ENCODE measurements around the gene ZNF710. TPM values are rescaled to one million over a fixed set of nuclear protein-coding genes. Genes with fewer than 3 reads are reported as not detected.
A peak's percentile ranks its signal among the peaks of the same experiment; 100 is the strongest.

Gene ZNF710
- total RNA-seq, 1 experiment from 2014 or later = 16.1 TPM

DNA sequence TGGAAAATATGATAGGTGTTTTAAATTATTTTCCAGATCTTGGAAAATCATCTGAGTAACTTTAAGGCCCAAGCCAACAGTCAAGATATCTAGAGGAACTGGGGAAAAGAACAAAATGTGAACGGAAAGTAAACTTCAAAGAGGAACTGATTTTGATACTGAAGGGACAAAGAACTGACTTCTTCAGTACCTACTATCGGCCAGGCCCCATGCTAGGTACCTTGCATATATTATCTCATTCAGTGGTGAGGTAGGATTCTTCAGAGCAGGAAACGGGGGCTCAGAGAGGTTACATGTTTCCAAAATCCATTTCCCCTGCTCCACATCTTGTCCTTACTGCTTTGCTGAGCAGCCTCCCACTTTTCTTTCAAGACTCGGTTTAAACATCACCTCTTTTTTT lies 9.8 kb upstream of the ZNF710 start:
- no peak for DNase-seq (ENCODE audit: low read depth)

DNA sequence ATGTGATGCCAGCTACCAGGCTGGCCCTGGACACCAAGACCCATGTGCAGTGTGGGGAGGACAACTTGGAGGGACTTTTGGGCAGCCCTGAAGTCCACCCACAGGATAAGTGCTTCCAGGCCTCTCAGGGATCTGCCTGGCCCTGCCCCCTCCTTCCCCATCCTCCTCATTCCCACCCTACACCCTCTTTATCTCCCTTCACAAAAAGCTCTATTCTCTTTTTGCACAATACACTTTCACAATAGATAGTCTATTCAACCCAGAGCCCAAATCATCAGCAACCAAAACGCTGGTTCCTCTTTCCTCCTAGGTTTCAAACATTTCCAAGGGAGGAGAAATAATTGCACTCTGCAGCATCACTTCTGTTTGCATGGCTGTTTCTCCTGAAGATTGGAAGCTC lies 7.8 kb upstream of the ZNF710 start:
- no peak for DNase-seq (ENCODE audit: low read depth)

DNA sequence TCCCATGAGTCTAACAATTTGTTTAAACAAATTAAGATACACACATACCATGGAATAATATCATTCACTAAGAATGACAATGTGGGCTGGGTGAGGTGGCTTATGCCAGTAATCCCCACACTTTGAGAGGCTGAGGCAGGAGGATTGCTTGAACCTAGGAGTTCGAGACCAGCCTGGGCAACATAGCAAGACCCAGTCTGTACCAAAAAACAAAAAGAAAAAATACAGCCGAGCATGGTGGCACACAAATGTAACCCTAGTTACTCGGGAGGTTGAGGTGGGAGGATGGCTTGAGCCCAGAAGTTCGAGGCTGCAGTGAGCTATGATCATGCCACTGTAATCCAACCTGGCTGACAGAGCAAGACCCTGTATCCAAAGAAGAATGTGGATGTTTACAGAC lies 4.0 kb upstream of the ZNF710 start:
- no peak for DNase-seq (ENCODE audit: low read depth)

DNA sequence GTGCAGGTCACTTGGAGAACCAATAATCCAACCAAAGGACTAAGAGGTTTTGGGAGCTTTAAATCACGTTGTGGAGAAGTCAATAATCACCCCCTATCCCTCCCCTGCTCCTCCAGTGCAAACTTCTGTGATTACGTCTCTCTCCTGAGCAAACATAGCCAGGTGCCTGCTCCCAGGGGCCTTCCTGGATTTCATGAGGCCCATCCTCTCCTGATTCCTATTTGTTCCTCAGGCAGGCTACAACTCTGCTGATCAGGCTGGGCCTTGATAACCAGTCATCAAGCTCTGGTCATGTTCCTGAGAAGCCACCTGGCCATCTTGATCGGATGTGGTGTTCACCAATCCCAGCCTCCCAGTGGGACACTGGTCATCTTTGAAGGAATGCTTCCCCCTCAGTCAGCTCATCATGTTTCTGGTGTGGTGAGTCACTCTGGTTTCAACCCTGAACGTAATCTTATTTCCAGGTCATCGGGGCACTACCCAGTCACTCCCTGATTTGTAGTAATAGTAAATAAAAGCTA lies 2.9 kb upstream of the ZNF710 start:
- DNase-seq (ENCODE audit: low read depth) = peak; percentile 86

DNA sequence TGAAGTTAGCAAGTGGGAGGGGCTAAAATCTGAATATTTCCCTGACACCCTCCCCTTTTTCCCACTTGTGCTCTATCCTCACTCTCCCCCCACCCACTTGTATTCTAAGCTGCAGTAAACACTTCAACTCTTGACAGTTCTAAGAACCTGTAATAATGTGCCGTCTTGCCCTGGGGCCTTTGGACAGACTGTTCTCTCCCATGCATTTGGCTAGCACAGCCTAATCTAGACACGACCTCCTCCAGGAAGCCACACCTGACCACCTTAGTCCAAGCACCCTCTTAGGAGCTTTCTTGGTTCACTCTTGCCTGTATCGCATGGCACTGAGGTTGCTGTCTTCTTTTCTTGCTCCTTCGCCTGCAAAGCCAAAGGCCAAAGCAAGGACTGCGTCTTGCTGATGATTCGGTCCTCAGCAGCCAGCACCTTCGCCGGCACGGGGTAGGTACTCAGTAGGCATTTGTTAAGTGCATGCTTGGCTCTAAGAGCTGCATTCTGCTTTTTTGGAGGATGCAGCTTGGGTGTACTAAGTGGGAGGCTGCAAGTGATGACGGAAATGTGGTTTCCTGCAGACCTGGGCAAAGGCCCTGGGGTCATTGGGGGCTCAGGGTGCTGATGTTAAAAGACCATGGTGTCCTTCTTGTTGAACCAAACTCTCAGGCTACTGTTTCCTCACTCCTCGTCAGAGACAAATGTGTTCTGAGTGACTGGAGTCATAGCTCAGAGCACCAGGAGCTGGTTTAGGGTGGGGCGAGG lies 2.0 kb upstream of the ZNF710 start:
- DNase-seq (ENCODE audit: low read depth) = no peak

DNA sequence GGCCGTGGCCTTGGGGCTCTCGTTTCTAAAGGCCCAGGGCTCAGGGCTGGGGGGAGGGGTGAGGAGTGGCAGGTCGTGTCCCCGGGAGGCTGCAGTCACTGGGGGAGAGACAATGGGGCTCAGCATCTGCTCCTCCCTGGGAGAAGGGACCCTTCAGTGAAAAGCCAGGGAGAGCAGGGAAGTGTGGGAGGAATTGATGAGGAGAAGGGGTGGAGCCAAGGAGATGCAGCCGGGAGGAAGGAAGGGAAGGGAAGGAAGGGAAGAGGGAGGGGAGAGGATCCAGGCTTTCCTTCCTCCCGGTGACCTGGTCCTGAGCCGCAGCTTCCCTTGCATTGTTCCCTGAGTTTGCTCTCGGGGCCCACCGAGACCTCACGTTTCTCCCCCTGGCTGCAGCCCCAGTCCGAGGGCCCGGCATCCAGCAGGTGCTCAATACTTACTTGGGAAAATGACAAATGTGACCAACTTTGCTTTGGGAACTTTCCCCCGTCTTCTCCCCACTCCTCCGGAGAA lies 1.4 kb upstream of the ZNF710 start:
- no peak for DNase-seq (ENCODE audit: low read depth)

DNA sequence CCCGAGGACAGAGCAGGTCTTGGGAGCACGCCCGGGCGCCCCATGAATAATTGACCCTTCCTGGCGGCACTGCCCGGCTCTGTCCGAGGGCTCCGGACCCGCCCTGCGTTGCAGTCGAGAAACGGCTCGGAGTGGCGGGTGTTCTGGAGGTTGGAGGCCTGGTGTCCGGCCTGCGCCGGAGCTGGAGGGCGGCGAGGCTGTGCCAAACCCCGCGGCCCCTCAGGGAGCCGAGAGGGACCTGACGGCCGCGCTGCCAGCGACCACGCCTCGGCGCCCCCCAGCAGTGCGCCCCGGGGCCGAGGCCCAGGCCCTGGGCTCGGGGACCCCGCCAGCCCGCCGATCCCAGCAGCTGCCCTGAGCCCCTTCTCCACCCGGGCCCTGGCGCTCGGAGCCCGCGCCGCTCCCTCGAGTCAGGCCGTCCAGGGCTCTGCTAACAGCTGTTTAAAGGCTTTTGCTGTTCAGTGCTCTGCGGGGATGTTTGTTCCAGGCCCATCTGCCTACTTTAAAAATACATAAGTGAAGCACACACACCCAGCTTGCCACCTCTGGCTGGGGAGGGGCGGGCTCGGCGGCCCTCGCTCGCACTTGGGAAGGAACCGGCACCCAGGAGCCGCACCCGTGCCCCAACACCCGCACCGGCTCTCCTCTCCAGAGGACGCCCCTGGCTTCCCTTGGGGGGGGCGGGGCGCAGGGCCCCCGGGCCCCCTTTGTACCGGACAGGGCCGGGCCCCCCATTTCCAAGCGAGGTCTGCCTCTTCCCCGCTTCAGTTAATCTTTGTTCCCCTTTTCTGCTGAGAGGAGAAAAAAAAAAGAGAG lies 730 bp upstream of the ZNF710 start:
- DNase-seq (ENCODE audit: low read depth) = no peak

DNA sequence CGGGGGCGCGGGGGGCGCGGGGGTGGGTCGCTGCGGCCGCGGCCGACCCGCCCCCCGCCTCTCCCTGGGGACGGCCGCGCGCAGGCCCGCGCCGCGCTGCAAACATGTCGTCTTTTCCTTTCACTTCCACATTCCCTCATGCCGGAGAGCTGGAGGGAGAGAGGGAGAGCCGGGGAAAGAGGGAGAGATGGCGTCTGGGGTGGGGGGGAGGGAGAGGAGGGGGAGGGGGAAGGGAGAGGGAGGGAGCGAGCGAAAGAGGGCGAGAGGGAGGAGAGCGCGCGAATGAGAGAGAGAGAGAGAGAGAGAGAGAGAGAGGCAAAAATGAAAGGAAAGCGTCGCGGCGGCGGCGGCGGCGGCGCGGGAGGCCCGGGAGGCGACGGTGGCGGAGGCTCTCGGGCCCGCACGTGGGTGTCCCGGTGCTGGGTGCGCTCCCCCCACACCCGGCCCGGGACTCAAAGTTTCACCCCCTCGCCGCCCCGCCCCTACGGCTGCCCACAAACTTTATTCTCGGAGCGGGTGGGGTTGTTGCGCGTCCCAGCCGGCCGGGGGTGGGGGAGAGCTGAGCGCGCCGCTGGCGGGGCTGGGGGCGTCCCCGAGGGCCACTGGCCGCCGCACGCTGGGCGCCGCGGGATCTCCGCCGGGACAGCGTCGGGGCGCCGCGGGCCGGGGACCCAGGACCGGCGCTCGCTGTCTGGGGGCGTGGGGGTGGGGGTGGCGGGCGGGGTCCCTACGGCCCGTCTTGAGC lies 731 bp downstream of the ZNF710 start:
- DNase-seq (ENCODE audit: low read depth) = peak; percentile 31

DNA sequence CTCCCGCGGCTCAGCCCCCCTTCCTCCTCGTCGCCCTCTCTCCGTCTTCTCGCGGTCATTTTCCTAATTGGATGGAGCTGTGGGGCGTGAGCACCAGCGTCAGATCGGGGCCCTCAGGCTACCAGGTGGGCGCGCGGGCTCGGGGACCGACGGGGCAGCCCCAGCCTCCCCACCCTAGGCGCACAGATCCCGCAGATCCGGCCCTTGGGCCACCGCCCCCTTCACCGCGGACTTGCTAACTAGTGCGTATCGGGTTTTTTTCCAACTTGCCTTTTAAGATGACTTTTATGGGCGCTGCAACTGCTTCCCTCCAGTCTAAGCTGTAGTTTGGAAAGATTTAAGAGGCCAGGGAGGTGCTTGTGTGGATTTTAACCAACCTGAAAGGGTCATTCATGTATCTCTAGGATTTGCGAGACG lies 1.3 kb downstream of the ZNF710 start:
- peak; percentile 25 for DNase-seq (ENCODE audit: low read depth)

DNA sequence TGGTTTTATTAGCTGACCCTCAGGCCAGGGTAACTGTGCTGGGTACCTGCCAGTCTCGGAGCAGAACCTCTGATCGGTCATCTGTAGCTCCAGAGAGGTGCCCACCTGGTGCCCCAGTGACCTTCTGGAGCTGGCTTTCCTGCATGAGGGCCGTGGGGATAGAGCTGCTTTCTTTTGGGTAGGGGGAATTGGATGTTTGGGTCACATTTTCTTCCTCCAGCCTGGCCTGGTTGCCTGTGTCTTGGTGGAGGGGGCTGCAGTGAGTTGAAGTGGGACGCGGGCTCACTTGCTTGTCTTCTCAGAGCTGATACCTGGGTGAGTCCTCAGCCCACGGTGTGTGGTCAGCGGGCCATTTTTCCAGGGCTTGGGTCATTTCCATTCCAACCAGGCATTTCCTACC lies 2.6 kb downstream of the ZNF710 start:
- no peak for DNase-seq (ENCODE audit: low read depth)

DNA sequence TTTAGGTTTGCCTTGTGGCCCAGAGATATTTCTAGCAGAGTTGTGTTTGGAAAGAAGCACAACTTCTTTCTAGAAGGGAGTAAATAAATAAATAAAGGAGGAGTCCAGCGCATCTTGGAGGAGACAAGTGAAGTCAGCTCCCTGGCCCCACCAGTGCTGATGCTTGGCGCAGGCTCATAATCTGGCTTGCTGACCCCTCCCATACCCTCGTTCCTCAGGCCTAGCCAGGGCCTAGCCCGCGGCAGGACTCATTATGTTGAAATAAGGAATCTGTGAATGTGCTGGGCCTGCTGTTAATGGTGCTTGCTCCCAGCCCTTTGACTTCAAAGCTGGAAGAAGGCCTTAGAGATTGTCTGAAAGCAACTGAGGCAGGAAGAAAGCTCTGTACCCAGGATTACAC lies 3.1 kb downstream of the ZNF710 start:
- DNase-seq (ENCODE audit: low read depth) = no peak

DNA sequence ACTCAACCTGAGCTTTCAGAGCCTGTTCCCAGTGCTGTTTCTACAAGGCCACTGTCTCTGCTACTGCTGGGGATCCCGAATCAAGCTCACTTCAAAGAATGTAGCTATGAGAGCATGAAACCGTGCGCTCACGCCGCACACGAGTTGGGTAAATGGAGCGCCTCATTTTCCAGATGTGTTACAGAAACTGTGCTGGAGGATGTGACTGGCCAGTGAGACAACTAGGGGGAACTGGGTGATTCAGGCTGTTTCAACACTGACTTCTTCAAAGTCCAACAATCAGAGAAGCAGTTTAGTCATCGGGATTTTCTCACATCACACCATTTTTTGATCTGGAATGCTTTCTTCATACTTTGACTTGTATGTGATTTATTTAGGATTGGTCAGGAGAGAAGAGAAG lies 3.5 kb downstream of the ZNF710 start:
- peak; percentile 91 for DNase-seq (ENCODE audit: low read depth)

DNA sequence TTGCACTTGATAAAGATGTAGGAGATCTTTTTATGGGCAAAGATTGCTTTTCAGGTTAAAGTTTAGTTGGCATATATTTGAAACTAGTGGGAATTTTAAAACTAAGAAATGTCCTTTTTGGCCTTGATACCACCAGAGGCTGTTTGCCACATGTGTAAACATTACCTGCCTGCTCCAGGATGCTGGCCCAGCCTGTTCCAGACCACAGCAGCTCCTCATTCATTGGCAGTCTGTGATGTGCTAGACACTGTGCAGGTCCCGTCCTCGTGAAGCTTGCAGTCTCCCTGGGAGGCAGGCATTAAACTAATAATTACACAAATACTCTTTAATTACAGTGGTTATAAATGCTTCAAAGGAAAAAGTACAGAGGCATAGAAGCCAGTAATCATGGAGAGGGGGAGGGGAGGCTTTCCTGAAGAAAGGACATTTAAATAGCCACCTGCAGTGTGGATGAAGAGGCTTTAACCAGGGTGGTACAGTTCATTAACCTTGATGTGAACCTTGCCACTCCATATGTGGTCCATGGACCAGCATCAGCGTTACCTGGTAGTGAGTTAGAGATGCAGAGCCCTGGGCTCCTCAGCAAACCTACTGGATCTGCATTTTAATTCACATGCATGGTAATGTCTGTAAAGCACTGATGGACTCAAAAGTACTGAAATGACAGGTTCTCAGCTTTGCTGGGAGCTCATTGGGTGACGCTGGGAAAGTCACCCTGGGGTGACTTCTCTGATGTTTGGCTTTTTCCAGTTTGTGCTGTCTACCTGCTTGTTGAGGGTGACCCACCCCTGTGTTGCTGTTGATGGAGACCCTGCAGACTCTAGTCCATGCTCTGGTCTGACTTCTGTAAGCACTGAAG lies 5.3 kb downstream of the ZNF710 start:
- no peak for DNase-seq (ENCODE audit: low read depth)

DNA sequence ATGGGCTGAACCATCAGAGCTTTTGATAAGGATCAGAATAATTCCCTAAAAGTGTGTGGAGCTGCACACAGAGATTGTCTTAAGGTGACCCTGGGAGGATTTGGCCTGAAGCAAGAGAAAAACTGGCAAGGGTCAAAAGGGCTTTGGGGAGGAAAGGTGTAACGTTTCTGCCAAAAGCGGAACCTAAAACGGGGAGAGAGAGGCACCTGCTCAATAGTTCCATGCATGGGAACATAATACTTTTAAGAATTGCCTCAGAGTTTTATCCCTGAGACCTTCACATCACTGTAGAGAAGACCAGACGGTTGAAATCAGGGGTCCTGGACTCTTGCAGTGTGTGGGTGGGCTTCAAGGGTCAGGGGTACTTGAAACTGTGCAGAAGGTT lies 5.9 kb downstream of the ZNF710 start:
- DNase-seq (ENCODE audit: low read depth) = no peak

DNA sequence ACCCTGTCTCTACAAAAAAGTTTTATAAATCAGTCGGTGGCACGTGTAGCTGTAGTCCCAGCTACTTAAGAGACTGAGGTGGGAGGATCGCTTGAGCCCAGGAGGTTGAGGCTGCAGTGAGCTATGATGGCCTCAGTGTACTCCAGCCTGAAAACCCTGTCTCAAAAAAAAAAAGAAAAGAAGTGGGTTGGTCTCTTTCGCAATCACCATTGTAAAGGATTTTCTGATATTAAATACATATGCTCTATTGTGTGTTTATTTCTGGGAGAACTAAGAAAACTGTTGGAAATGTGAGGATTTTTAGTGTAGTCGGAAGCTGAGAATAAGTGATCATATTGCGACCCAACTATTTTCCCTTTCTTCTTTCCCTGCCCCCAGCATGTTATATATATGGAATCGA lies 7.5 kb downstream of the ZNF710 start:
- no peak for DNase-seq (ENCODE audit: low read depth)

DNA sequence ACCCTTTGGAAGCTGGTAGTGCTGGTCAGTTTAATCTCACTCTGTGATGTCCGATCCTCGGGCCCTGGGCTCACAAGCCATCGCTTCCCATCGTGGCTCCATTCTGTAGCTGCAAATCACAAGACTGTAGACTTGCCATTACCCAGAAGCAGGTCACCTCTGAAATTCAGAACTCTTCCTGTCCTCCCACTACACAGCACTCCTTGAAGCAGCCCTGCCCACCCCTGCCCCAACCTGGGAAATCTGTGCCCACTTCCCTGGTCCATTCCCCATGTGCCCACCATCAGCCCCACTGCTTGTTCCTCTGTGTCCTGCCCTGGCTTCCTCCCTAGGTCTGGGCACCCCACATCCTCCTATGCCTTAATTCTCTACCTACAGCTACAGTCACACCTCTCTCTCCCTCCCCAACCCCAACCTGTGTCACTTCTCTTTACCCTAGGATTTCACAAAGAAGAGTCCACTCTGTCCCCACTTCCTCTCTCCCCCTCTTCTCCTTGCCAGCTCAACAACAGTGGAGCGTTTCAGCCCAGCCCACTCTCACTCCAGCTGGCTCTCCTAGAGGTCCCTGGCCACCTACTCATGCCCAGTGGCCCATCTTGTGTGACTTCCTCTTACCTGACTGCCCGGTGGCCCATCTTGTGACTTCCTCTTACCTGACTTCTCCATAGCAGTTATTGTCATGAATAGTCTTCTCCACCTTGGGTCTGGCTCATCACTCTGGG lies 8.3 kb downstream of the ZNF710 start:
- DNase-seq (ENCODE audit: low read depth) = no peak

DNA sequence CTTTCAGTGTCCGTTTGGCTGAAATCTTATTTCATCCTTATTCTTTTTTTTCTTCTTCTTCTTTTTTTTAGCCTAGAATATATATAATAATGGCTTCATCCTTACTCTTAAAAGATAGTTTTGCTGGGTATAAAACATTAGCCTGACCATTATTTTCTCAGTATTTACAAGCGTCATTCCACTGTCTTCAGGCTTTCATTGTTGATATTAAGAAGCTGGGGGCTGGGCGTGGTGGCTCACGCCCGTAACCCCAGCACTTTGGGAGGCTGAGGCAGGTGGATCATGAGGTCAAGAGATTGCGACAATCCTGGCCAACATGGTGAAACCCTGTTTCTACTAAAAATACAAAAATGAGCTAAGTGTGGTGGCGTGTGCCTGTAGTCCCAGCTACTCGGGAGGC lies 10.6 kb downstream of the ZNF710 start:
- no peak for DNase-seq (ENCODE audit: low read depth)

DNA sequence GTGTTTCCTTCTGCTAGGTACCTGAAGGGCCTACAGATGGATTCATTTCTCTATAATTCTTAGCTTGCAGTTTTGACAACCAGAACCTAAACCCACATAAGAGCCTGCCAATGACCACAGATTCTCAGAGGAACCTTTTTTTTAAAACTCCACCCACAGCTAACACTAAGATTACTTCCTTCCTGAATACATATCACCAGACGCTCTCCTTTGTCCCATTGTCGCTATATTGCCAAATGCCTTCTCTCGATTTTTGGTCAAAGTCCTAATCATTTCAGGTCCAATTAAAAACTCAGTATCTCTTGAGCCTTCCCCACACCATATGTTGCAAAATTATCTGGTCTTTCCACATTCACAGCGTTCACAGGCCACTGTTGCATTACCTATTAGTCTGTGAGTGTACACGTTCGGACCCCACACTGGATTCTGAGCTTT lies 12.4 kb downstream of the ZNF710 start:
- DNase-seq (ENCODE audit: low read depth) = no peak

DNA sequence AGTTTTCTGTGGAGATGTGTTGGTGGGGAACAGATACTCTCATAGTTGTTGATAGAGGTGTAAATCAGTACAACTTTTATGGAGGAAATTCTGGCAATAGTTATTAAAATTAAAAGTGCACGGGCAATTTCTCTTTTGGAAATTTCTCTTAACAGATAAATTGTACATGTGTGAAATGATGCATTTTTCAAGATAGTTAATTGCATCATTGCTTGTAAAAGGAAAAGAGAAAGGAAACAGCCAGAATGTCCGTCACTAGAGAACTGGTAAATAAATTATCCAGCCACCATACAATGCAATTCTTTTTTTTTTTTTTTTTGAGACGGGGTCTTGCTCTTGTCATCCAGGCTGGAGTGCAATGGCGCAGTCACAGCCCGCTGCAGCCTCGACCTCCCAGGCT lies 14.2 kb downstream of the ZNF710 start:
- DNase-seq (ENCODE audit: low read depth) = no peak

DNA sequence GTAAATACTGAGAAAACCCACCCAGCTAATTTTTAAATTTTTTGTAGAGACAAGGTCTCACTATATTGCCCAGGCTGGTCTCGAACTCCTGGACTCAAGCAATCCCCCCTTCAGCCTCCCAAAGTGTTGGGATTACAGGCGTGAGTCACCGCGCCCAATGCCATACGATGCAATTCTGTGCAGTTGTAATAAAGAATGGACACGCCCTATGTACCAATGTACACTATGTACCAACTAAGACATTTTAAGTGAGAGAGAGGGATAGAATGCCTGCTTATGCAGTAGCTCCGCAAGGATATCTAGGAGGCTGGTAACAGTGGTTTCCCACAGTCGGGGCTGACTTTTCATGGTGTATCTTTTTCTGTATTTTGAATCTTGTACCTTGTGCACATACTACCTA lies 14.6 kb downstream of the ZNF710 start:
- no peak for DNase-seq (ENCODE audit: low read depth)
